AG04449 (cell line): ENCODE data around the gene ANO9.

Experiments
- CTCF ChIA-PET: fragments of 350-600 bp; formaldehyde crosslinking; extraction: SDS; loops from one replicate; lab custom pipeline; 2021; ENCODE audit warnings: antibody characterized with exemption; lab: Yijun Ruan, JAX
- POLR2A ChIA-PET: fragments of 400-600, 350-600 bp; formaldehyde crosslinking; extraction: SDS; loops from one replicate; lab custom pipeline; 2020; ENCODE audit warnings: antibody characterized with exemption, inconsistent platforms; lab: Yijun Ruan, JAX
- DNase-seq: peaks from one replicate; pipeline ENCODE4 v3.0.0-alpha.2; 2010; ENCODE audit warnings: low read depth, low spot score
- H3K4me3 ChIP-seq: 2 replicates; pipeline ENCODE4 v1.5.1; 2011; ENCODE audit warnings: low read depth, mild to moderate bottlenecking, control low read depth, low read length
- TF ChIP-seq, protein P1 (sequence below): IDR thresholded peaks from one replicate; pipeline ENCODE4 v1.5.1; 2011; ENCODE audit warnings: mild to moderate bottlenecking, moderate library complexity, low read length, control low read depth, inconsistent platforms; ENCODE audit not compliant: insufficient read depth; ENCODE audit errors: missing control alignments

The ANO9 gene

DNA sequence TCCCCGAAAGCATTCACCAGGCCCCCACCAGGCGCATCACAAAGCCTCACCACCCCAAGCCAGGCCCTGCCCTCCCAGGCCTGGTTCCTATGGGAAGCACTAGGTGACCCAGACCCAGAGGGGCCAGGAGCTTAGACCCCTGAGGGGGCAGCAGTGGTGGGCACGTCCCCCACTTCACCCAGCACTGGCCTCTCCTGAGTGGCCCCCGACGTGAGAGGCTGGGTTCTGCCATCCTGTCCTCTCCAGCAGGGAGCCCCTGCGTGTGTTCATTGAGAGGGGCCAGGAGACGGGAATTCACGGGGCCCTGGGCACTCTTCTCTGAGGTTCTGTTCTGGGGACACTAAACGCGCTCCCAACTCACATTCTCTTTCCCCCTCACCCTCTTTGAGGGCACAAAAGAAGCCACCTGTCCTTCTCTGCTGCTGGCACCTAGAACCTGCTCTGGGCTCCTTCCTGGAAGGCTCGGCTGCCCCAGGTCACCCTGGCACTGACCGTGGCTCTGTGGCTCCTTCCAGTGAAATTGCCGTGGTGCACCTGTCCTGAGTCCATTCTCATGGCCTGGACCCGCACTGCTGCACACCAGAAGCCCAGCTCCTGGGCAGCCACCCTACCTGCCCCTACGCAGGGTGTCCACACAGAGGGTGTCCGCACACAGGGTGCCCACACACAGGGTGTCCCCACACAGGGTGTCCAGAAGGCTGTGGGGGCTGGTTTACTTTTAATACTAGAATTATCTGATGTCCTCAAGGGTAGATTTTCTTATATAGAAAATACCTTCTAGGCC is 20.5 kb upstream of the ANO9 start:
- DNase-seq: no peak
- TF ChIP-seq, protein P1, sequence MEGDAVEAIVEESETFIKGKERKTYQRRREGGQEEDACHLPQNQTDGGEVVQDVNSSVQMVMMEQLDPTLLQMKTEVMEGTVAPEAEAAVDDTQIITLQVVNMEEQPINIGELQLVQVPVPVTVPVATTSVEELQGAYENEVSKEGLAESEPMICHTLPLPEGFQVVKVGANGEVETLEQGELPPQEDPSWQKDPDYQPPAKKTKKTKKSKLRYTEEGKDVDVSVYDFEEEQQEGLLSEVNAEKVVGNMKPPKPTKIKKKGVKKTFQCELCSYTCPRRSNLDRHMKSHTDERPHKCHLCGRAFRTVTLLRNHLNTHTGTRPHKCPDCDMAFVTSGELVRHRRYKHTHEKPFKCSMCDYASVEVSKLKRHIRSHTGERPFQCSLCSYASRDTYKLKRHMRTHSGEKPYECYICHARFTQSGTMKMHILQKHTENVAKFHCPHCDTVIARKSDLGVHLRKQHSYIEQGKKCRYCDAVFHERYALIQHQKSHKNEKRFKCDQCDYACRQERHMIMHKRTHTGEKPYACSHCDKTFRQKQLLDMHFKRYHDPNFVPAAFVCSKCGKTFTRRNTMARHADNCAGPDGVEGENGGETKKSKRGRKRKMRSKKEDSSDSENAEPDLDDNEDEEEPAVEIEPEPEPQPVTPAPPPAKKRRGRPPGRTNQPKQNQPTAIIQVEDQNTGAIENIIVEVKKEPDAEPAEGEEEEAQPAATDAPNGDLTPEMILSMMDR: no peak
- H3K4me3 ChIP-seq: no peak overlapping the region
- ChIA-PET CTCF (interaction anchor here (0.8 to 1.6 kb wide), 3 partner anchors 12 to 19 kb away, joined by 3 to 4 read pairs (median 3); no protein-coding TSS in a partner anchor), POLR2A (interaction anchor here (1.1 kb wide), 1 partner anchor 14 kb away, joined by 3 read pairs; no protein-coding TSS in a partner anchor)

DNA sequence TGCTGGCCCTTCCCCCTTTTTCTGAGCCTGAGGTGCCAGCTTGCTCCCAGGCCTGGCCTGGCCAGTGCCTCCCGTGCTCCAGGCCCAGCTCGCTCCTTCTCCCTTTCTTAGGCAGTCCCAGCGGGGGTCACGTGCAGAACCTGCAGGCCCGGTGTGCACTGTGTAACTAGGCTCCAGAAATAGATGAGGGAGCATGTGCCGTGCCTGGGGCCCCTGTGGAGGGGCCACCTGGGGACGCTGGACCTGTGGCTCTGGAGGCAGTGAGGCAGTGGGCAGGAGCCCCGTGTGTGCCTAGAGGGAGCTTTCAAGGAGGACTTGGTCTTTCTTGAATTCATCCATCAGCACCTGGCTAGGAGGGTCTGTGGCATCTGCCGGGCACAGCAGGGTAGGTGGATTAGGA is 19.8 kb upstream of the ANO9 start:
- TF ChIP-seq, protein P1: no peak
- ChIA-PET POLR2A (interaction anchor here (1.1 kb wide), 1 partner anchor 14 kb away, joined by 3 read pairs; no protein-coding TSS in a partner anchor), CTCF (interaction anchor here (0.8 to 1.1 kb wide), 3 partner anchors 11 to 14 kb away, joined by 3 to 4 read pairs (median 3); no protein-coding TSS in a partner anchor)
- DNase-seq: no peak
- no peak overlapping the region for H3K4me3 ChIP-seq

DNA sequence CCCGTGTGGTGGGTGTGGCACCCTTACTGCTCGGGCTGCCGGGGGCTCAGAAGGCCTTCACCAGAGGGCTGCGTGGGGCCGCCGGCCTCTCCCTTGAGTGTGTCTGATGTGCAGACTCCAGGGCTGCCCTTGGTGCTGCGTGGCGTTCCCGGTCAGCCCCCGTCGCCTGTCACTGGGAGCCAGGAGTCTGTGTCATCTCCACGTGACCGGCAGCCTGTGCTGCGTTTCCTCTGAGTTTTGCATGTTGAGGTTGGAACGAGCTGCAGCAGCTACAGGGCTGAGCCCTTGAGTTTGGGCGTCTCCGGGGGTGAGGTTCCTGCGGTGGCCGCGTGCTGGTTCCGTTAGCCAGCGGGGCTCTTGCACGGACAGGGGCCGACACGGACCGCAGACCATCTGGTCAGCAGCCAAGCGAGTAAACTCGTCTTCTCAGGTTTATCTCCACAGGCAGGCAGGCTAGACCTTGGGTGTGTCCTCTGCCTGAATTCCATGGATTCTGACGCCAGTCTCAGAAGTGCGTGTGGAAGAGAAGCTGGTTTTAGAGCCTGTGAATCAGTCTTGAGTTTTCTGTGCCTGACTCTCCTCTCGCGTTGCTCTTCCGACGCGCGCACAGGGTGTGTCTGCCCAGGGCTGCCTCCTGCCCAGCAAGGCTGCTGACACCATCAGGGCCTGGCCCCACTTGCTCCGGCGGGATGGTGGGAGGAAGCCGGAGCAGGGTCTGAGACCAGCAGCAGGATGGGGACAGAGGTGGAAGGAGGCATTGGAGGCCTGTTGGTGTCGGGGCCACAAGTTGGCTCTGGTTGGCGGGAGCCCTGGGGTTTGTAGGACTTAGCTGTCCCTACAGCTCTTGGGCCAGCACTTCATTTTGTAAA is 18.8 kb upstream of the ANO9 start:
- ChIA-PET POLR2A (interaction anchor here (1.1 kb wide), 1 partner anchor 13 kb away, joined by 3 read pairs; no protein-coding TSS in a partner anchor), CTCF (interaction anchor here (0.9 to 2.0 kb wide), 4 partner anchors 10 to 13 kb away, joined by 3 to 8 read pairs (median 4); partner anchors contain the start of gene PTDSS2)
- TF ChIP-seq, protein P1: no peak
- no peak overlapping the region for H3K4me3 ChIP-seq
- no peak for DNase-seq

DNA sequence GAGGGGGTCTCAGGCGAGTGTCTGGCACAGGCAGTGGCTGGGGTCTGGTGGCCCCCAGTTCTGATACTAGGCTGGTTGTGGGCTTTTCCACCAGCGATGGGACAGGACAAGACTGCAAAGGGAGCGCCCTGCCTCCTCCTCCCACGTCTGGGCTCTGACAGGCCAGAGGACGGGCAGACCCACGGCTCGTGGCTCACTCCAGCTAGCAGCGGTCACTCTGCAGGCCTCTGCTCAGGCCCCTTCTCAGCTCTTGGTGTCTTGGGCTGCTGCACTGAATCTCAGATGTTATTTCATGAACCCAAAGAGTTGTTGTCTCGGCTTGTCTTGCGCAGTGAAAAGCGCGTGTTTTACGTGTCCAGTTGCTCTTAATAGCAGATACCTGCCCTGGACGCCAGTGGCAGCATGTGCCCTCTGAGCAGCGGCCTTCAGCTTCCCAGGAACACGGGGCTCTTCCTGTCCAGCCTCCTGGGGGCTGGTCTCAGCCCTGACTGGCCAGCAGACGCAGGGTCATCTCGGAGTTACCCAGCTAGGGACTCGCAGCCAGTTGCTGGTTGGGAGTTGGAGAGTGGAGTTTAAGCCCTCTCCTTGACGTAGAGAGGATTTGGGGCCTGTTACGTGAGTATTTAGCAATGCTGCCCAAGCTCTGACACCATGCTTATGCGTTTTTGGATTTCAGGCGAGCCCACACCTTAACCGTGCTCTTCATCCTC is 17.9 kb upstream of the ANO9 start:
- POLR2A ChIA-PET: no interaction called here
- DNase-seq: no peak
- no peak overlapping the region for H3K4me3 ChIP-seq

DNA sequence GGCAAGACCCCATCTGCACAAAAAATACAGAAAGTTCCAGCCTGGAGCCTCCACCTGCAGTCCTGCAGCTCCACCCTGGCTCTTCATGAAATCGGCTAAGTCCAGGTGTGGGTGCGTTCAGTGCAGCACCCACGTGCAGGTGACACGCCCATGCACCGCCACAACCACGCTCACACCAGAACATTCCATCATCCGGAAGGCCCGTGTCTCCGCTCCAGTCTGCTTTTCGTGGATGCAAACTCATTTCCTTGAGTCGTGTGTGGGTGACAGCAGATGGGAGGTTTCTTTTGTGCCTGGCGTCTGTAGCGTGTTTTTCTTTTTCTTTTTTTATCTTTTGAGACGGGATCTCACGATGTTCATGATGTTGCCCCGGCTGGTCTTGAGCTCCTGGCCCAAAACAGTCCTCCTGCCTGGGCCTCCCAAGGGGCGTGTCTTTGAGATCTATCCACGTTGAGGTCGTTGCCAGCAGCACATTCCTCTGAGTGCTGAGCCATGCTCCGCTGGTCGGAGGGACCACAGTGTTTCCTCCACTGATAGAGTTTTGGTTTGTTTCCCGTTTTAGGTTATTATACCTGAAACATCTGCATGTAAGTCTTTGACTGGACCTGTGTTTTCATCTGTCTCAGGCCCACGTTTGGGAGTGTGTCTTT is 15.4 kb upstream of the ANO9 start:
- TF ChIP-seq, protein P1: no peak
- CTCF ChIA-PET: no interaction called here
- H3K4me3 ChIP-seq: no peak overlapping the region
- POLR2A ChIA-PET: interaction anchor here (0.6 kb wide), 1 partner anchor 39 kb away, joined by 3 read pairs; no protein-coding TSS in a partner anchor
- DNase-seq: no peak

More for the DNA sequence above, 17.9 kb upstream of the ANO9 start:
- CTCF ChIA-PET: interaction anchor here (1.1 to 2.0 kb wide), 2 partner anchors 9 to 11 kb away, joined by 3 to 8 read pairs; partner anchors contain the start of gene PTDSS2
- TF ChIP-seq, protein P1: no peak
